Left lung (tissue), 10 donors: ENCODE data around the gene NYNRIN. TPM values are rescaled to one million over a fixed set of nuclear protein-coding genes. Genes with fewer than 3 reads are reported as not detected.

Experiments used
- ATAC-seq: fragments of 200-7000 bp; cut with Tn5 transposase; one replicate; pipeline ENCODE4 v1.9.1; 2020; ENCODE audit warnings: moderate library complexity
- DNase-seq, 4 donors: peaks; one replicate each; pipeline ENCODE4 v3.0.0-alpha.2; 2013 to 2020
- H3K27ac ChIP-seq, 2 donors: fragments of 200-600 bp; sonication (generic) in 1 of 2; one replicate each; pipeline versions ENCODE4 v1.5.0 to v1.8.0; 2020 to 2021
- H3K27me3 ChIP-seq, 2 donors: fragments of 200-600 bp; sonication (generic) in 1 of 2; one replicate each; pipeline versions ENCODE4 v1.5.0 to v1.8.0; 2020 to 2021
- H3K36me3 ChIP-seq, 2 donors: fragments of 200-600 bp; sonication (generic) in 1 of 2; one replicate each; pipeline versions ENCODE4 v1.5.0 to v1.8.0; 2020 to 2021
- H3K4me1 ChIP-seq, 2 donors: fragments of 200-600 bp; one replicate each; pipeline ENCODE4 v1.8.0; 2021
- H3K4me3 ChIP-seq, 2 donors: fragments of 200-600 bp; sonication (generic) in 1 of 2; one replicate each; pipeline versions ENCODE4 v1.5.0 to v1.8.0; 2020 to 2021; ENCODE audit warnings: mild to moderate bottlenecking in 1 of 2
- H3K9me3 ChIP-seq, 2 donors: fragments of 200-600 bp; sonication (generic) in 1 of 2; one replicate each; pipeline versions ENCODE4 v1.5.0 to v1.8.0; 2020 to 2021
- CTCF ChIP-seq, 2 donors: fragments of 200-600 bp; sonication (generic) in 1 of 2; IDR thresholded peaks; one replicate each; pipeline versions ENCODE4 v1.5.0 to v1.8.0; 2021; ENCODE audit warnings: antibody characterized with exemption in 2 of 2
- intact Hi-C, 2 donors: fragments of 100-400 bp; cut with DNase I; formaldehyde crosslinking; loops; one replicate each; pipeline versions ENCODE4 v1.11.2 to v1.14.2; 2022
- polyA plus RNA-seq, 6 donors: library from polyadenylated mRNA; unstranded; fragments of 120-200 nt; gene quantifications; one replicate each; pipeline ENCODE4 v1.2.1, GENCODE V29; 2013; ENCODE audit not compliant: insufficient read length in 6 of 6
- total RNA-seq, 2 donors: library from RNA; stranded (reverse); fragmentation: NEBNext Ultra II Directional; extraction: Animal tissue kit (Norgen Biotek cat#: 25700); gene quantifications; one replicate each; pipeline ENCODE4 v1.2.1, GENCODE V29; 2021
- donor health status: DM: no; HTN: yes; CAD: no.
- donor health status: DM: no; HTN: no; CAD: no.

The NYNRIN gene
- total and polyA plus RNA-seq, 8 donors, result 16.2 to 120 (median 91.9) TPM

GRCh38 chr14:24355009-24355408, 43.8 kb upstream of the NYNRIN start:
- peaks cover 4 to 24% of the 10 kb centered on the region in 2 donors for H3K4me1 ChIP-seq
- ATAC-seq, result no peak
- TF ChIP-seq CTCF (IDR thresholded peaks at IDR 0.05), result no peak
- no peaks in the 10 kb centered on the region for H3K9me3 ChIP-seq
- H3K27me3 ChIP-seq, result no peaks in the 10 kb centered on the region
- intact Hi-C loops, result no loop called here
- H3K27ac ChIP-seq, result no peak overlapping the region
- H3K36me3 ChIP-seq, result no peaks in the 10 kb centered on the region
- H3K4me3 ChIP-seq, result no peak overlapping the region
- DNase-seq, result no peak

GRCh38 chr14:24356208-24356607, 42.6 kb upstream of the NYNRIN start:
- no peak for ATAC-seq
- intact Hi-C loops, result no loop called here
- Histone ChIP-seq H3K4me1 (peaks cover 4 to 24% of the 10 kb centered on the region in 2 donors), H3K27ac (no peak overlapping the region), H3K9me3 (no peaks in the 10 kb centered on the region), H3K4me3 (no peak overlapping the region), H3K36me3 (no peaks in the 10 kb centered on the region), H3K27me3 (no peaks in the 10 kb centered on the region)
- TF ChIP-seq CTCF (IDR thresholded peaks at IDR 0.05), result no peak
- no peak for DNase-seq

- Histone ChIP-seq H3K36me3 (no peaks in the 10 kb centered on the region), H3K27me3 (peaks cover 0 to 5% of the 10 kb centered on the region in 2 donors), H3K9me3 (no peaks in the 10 kb centered on the region), H3K4me3 (no peak overlapping the region), H3K27ac (no peak overlapping the region), H3K4me1 (peaks cover 0 to 5% of the 10 kb centered on the region in 2 donors)
- intact Hi-C loops, result no loop called here
- no peak for DNase-seq
- TF ChIP-seq CTCF (IDR thresholded peaks at IDR 0.05), result no peak
- ATAC-seq, result no peak
Observed at GRCh38 chr14:24360281-24360680, 38.5 kb upstream of the NYNRIN start.

- intact Hi-C loops, result no loop called here
- H3K4me1 ChIP-seq, result peaks cover 5 to 15% of the 10 kb centered on the region in 2 donors
- peaks cover 0 to 15% of the 10 kb centered on the region in 2 donors for H3K27me3 ChIP-seq
- no peak for TF ChIP-seq CTCF (IDR thresholded peaks at IDR 0.05)
- H3K36me3 ChIP-seq, result no peaks in the 10 kb centered on the region
- DNase-seq, result no peak
- ATAC-seq, result no peak
- no peak overlapping the region for H3K27ac ChIP-seq
- H3K9me3 ChIP-seq, result no peaks in the 10 kb centered on the region
- no peak overlapping the region for H3K4me3 ChIP-seq
Observed at GRCh38 chr14:24361326-24361725, 37.5 kb upstream of the NYNRIN start.

GRCh38 chr14:24362241-24362960, 36.4 kb upstream of the NYNRIN start:
- no peaks in the 10 kb centered on the region for H3K36me3 ChIP-seq
- DNase-seq (no peak), ATAC-seq (no peak)
- no peak for TF ChIP-seq CTCF (IDR thresholded peaks at IDR 0.05)
- no peaks in the 10 kb centered on the region for H3K9me3 ChIP-seq
- intact Hi-C loops, result no loop called here
- no peak overlapping the region for H3K4me3 ChIP-seq
- peaks cover 0 to 26% of the 10 kb centered on the region in 2 donors for H3K27me3 ChIP-seq
- peaks cover 5 to 26% of the 10 kb centered on the region in 2 donors for H3K4me1 ChIP-seq
- no peak overlapping the region for H3K27ac ChIP-seq
